WTC11 (cell line): Measurements from ENCODE around the gene PLTP. TPM values are rescaled to one million over a fixed set of nuclear protein-coding genes. Genes with fewer than 3 reads are reported as not detected.

Experiments
- AFF4 ChIP-seq: sonication (generic); formaldehyde crosslinking; IDR thresholded peaks from 2 replicates; pipeline ENCODE4 v1.8.1; 2023; ENCODE audit warnings: mild to moderate bottlenecking, missing genetic modification reagents, borderline replicate concordance
- ATF6 ChIP-seq: sonication (generic); formaldehyde crosslinking; IDR thresholded peaks from 2 replicates; pipeline ENCODE4 v1.8.1; 2023; ENCODE audit warnings: mild to moderate bottlenecking, missing genetic modification reagents
- ELF4 ChIP-seq: sonication (generic); formaldehyde crosslinking; IDR thresholded peaks from 2 replicates; pipeline ENCODE4 v1.8.1; 2022; ENCODE audit warnings: low read depth, mild to moderate bottlenecking, moderate library complexity, missing genetic modification reagents
- ETV6 ChIP-seq: sonication (generic); formaldehyde crosslinking; IDR thresholded peaks from 2 replicates; pipeline ENCODE4 v1.8.1; 2022; ENCODE audit warnings: mild to moderate bottlenecking, missing genetic modification reagents
- GABPB1 ChIP-seq: sonication (generic); formaldehyde crosslinking; IDR thresholded peaks from 2 replicates; pipeline ENCODE4 v1.8.1; 2023; ENCODE audit warnings: mild to moderate bottlenecking, missing genetic modification reagents
- HMGXB4 ChIP-seq: sonication (generic); formaldehyde crosslinking; IDR thresholded peaks from 2 replicates; pipeline ENCODE4 v1.8.1; 2023; ENCODE audit warnings: mild to moderate bottlenecking, moderate library complexity, missing genetic modification reagents
- IRF2 ChIP-seq: sonication (generic); formaldehyde crosslinking; IDR thresholded peaks from 2 replicates; pipeline ENCODE4 v1.8.0; 2022; ENCODE audit warnings: low read depth, missing genetic modification reagents, borderline replicate concordance
- JAZF1 ChIP-seq: fragments of 250-450 bp; sonication (Bioruptor Pico); IDR thresholded peaks from 2 replicates; pipeline ENCODE4 v1.9.0; 2021; ENCODE audit warnings: moderate library complexity, mild to moderate bottlenecking, inconsistent platforms
- KAT7 ChIP-seq: sonication (generic); formaldehyde crosslinking; IDR thresholded peaks from 2 replicates; pipeline ENCODE4 v1.8.1; 2023; ENCODE audit warnings: missing genetic modification reagents, mild to moderate bottlenecking, borderline replicate concordance
- MLX ChIP-seq: sonication (generic); formaldehyde crosslinking; IDR thresholded peaks from 2 replicates; pipeline ENCODE4 v1.8.1; 2023; ENCODE audit warnings: mild to moderate bottlenecking, missing genetic modification reagents, moderate library complexity
- NFE2L1 ChIP-seq: sonication (generic); formaldehyde crosslinking; IDR thresholded peaks from 2 replicates; pipeline ENCODE4 v1.8.1; 2023; ENCODE audit warnings: missing genetic modification reagents
- NFYB ChIP-seq: sonication (generic); formaldehyde crosslinking; conservative IDR thresholded peaks from 2 replicates; pipeline ENCODE4 v1.8.0; 2022; ENCODE audit warnings: low read depth, missing genetic modification reagents
- NR1H2 ChIP-seq: sonication (generic); formaldehyde crosslinking; IDR thresholded peaks from 2 replicates; pipeline ENCODE4 v1.9.0; 2021; ENCODE audit warnings: mild to moderate bottlenecking, moderate library complexity, missing genetic modification reagents
- NR2C2 ChIP-seq: sonication (generic); formaldehyde crosslinking; IDR thresholded peaks from 2 replicates; pipeline ENCODE4 v1.8.0; 2022; ENCODE audit warnings: mild to moderate bottlenecking, missing genetic modification reagents
- OVOL2 ChIP-seq: fragments of 250-450 bp; sonication (Bioruptor Pico); IDR thresholded peaks from 2 replicates; pipeline ENCODE4 v1.9.0; 2021; ENCODE audit warnings: mild to moderate bottlenecking, borderline replicate concordance
- RORB ChIP-seq: fragments of 250-450 bp; sonication (Bioruptor Pico); IDR thresholded peaks from 2 replicates; pipeline ENCODE4 v1.9.0; 2021; ENCODE audit warnings: mild to moderate bottlenecking
- SMAD4 ChIP-seq: sonication (generic); formaldehyde crosslinking; IDR thresholded peaks from 2 replicates; pipeline ENCODE4 v1.8.0; 2022; ENCODE audit warnings: mild to moderate bottlenecking, missing genetic modification reagents
- SP1 ChIP-seq: sonication (generic); formaldehyde crosslinking; conservative IDR thresholded peaks from 2 replicates; pipeline ENCODE4 v1.8.1; 2022; ENCODE audit warnings: missing genetic modification reagents
- TEAD1 ChIP-seq: sonication (generic); formaldehyde crosslinking; IDR thresholded peaks from 2 replicates; pipeline ENCODE4 v1.8.0; 2022; ENCODE audit warnings: mild to moderate bottlenecking, missing genetic modification reagents
- TP53 ChIP-seq: sonication (generic); formaldehyde crosslinking; IDR thresholded peaks from 2 replicates; pipeline ENCODE4 v1.8.1; 2023; ENCODE audit warnings: mild to moderate bottlenecking, missing genetic modification reagents
- USF1 ChIP-seq: sonication (generic); formaldehyde crosslinking; IDR thresholded peaks from 2 replicates; pipeline ENCODE4 v1.8.0; 2022; ENCODE audit warnings: mild to moderate bottlenecking, missing genetic modification reagents
- ZBTB21 ChIP-seq: sonication (generic); formaldehyde crosslinking; IDR thresholded peaks from 2 replicates; pipeline ENCODE4 v1.8.1; 2023; ENCODE audit warnings: mild to moderate bottlenecking, missing genetic modification reagents, borderline replicate concordance
- ZBTB43 ChIP-seq: sonication (generic); formaldehyde crosslinking; IDR thresholded peaks from 2 replicates; pipeline ENCODE4 v1.8.1; 2023; ENCODE audit warnings: mild to moderate bottlenecking, missing genetic modification reagents
- ZMAT4 ChIP-seq: fragments of 250-450 bp; sonication (Bioruptor Pico); IDR thresholded peaks from 2 replicates; pipeline ENCODE4 v1.9.0; 2021; ENCODE audit warnings: mild to moderate bottlenecking
- ZNF121 ChIP-seq: sonication (generic); formaldehyde crosslinking; IDR thresholded peaks from 2 replicates; pipeline ENCODE4 v1.8.0; 2023; ENCODE audit warnings: missing genetic modification reagents
- ZNF138 ChIP-seq: sonication (generic); formaldehyde crosslinking; conservative IDR thresholded peaks from 2 replicates; pipeline ENCODE4 v1.8.1; 2022; ENCODE audit warnings: mild to moderate bottlenecking, moderate library complexity, missing genetic modification reagents
- ZNF317 ChIP-seq: sonication (generic); formaldehyde crosslinking; IDR thresholded peaks from 2 replicates; pipeline ENCODE4 v1.8.1; 2023; ENCODE audit warnings: low read depth, mild to moderate bottlenecking, moderate library complexity, missing genetic modification reagents, borderline replicate concordance
- ZNF423 ChIP-seq: fragments of 250-450 bp; sonication (Bioruptor Pico); IDR thresholded peaks from 2 replicates; pipeline ENCODE4 v2.1.2; 2022; ENCODE audit warnings: mild to moderate bottlenecking, moderate library complexity
- ZNF671 ChIP-seq: fragments of 250-450 bp; sonication (Bioruptor Pico); IDR thresholded peaks from 2 replicates; pipeline ENCODE4 v1.8.0; 2021; ENCODE audit warnings: mild to moderate bottlenecking
- total RNA-seq: library from RNA; stranded (reverse); gene quantifications from 3 replicates; pipeline ENCODE4 v1.2.3, GENCODE V29; 2021

Gene PLTP
- total RNA-seq, 1 experiment from 2014 or later, result 109 TPM

GRCh38 chr20:45890985-45891983 is 20.7 kb downstream of the PLTP start, which contains the start of the genes CTSA and NEURL2 (continued):
- peak; percentile 83; the same call in 1 of the 2 replicates for TF ChIP-seq ETV6 (CRISPR knock-in tag)
- no peak for TF ChIP-seq RORB
- TF ChIP-seq OVOL2, result no peak
- TF ChIP-seq GABPB1 (CRISPR knock-in tag), result peak; percentile 93
- no peak for TF ChIP-seq NFE2L1 (CRISPR knock-in tag)
- no peak for TF ChIP-seq JAZF1
- peak; percentile 70; the same call in 1 of the 2 replicates for TF ChIP-seq SMAD4 (CRISPR knock-in tag)
- peak; percentile 94; the same call in 1 of the 2 replicates for TF ChIP-seq ZBTB43 (CRISPR knock-in tag)
- TF ChIP-seq NR2C2 (CRISPR knock-in tag), result 0 out of 2 replicates have a peak, but pooled peaks have one; percentile 18
- TF ChIP-seq ZNF423 (CRISPR knock-in tag), result peak; percentile 59; the same call in 1 of the 2 replicates
- TF ChIP-seq USF1 (CRISPR knock-in tag), result peak; percentile 100
- TF ChIP-seq MLX (CRISPR knock-in tag), result no peak
- TF ChIP-seq ZBTB21 (CRISPR knock-in tag), result 0 out of 2 replicates have a peak, but pooled peaks have one; percentile 9
- peak; percentile 96 for TF ChIP-seq SP1 (CRISPR knock-in tag)
- TF ChIP-seq ZNF317, result 0 out of 2 replicates have a peak, but pooled peaks have one; percentile 31
- TF ChIP-seq NFYB (CRISPR knock-in tag), result no peak
- TF ChIP-seq AFF4 (CRISPR knock-in tag), result no peak
- 0 out of 2 replicates have a peak, but pooled peaks have one; percentile 51 for TF ChIP-seq IRF2 (CRISPR knock-in tag)
- peak; percentile 84; the same call in 1 of the 2 replicates for TF ChIP-seq TEAD1 (CRISPR knock-in tag)
- no peak for TF ChIP-seq ZMAT4
- no peak for TF ChIP-seq ATF6 (CRISPR knock-in tag)
- no peak for TF ChIP-seq NR1H2 (CRISPR knock-in tag)
- TF ChIP-seq ZNF121 (CRISPR knock-in tag), result no peak
- TF ChIP-seq ZNF671 (CRISPR knock-in tag), result no peak
- no peak; the same call in 1 of the 2 replicates for TF ChIP-seq KAT7
- TF ChIP-seq ELF4 (CRISPR knock-in tag), result 0 out of 2 replicates have a peak, but pooled peaks have one; percentile 5
- TF ChIP-seq TP53 (CRISPR knock-in tag), result peak; percentile 81
- TF ChIP-seq HMGXB4 (CRISPR knock-in tag), result no peak; the same call in 1 of the 2 replicates
- no peak for TF ChIP-seq ZNF138 (CRISPR knock-in tag)
